Subcutaneous adipose tissue (tissue), 4 donors: Measurements from ENCODE around the gene LRRK2. TPM values are rescaled to one million over a fixed set of nuclear protein-coding genes. Genes with fewer than 3 reads are reported as not detected.

Experiments
- total RNA-seq, 4 donors: library from RNA; depleted of rRNA; stranded (reverse); fragments of >200 nt; gene quantifications; one replicate each; pipeline ENCODE4 v1.1.0, GENCODE V29; 2016
- TF ChIP-seq, protein P1 (sequence below): fragments of 450-650 bp; IDR thresholded peaks from one replicate; pipeline ENCODE4 v1.5.1; 2016; ENCODE audit warnings: low read depth, mild to moderate bottlenecking, control low read depth, antibody characterized with exemption, moderate library complexity

The LRRK2 gene
- total RNA-seq, 4 donors from 2014 or later = 17.7 to 57.3 (median 31.0) TPM

- TF ChIP-seq, protein P1, sequence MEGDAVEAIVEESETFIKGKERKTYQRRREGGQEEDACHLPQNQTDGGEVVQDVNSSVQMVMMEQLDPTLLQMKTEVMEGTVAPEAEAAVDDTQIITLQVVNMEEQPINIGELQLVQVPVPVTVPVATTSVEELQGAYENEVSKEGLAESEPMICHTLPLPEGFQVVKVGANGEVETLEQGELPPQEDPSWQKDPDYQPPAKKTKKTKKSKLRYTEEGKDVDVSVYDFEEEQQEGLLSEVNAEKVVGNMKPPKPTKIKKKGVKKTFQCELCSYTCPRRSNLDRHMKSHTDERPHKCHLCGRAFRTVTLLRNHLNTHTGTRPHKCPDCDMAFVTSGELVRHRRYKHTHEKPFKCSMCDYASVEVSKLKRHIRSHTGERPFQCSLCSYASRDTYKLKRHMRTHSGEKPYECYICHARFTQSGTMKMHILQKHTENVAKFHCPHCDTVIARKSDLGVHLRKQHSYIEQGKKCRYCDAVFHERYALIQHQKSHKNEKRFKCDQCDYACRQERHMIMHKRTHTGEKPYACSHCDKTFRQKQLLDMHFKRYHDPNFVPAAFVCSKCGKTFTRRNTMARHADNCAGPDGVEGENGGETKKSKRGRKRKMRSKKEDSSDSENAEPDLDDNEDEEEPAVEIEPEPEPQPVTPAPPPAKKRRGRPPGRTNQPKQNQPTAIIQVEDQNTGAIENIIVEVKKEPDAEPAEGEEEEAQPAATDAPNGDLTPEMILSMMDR = no peak
These were observed 14.2 kb downstream of the LRRK2 start for GRCh38 chr12:40238979-40239378.

GRCh38 chr12:40240779-40241178 is 16.0 kb downstream of the LRRK2 start:
- TF ChIP-seq, protein P1 = no peak

DNA sequence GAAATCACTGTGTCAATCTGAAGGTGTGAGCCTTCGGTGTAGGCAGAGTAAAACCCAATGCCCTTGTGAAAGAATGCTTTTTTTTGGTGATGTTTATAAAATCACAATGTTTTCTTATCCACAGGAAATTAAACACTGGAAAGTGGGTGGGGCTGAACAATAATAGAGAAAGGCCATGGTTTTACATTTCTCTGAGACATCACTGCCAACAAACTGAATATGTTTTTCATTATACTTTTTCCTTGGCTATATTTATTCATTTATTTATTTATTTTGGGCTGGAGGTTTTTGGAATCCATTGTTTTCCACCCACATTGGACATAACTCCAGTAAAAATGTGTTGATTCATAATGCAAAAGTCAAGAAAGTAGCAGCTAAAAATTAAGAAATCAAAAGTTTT is 16.9 kb downstream of the LRRK2 start:
- TF ChIP-seq, protein P1 = no peak

- TF ChIP-seq, protein P1 = no peak
These were observed 23.2 kb downstream of the LRRK2 start for GRCh38 chr12:40248034-40248433.

- TF ChIP-seq, protein P1 = no peak
These were observed 23.9 kb downstream of the LRRK2 start for GRCh38 chr12:40248585-40249297.

GRCh38 chr12:40253936-40254335 is 29.1 kb downstream of the LRRK2 start:
- TF ChIP-seq, protein P1 = no peak

- TF ChIP-seq, protein P1 = no peak
These were observed 29.8 kb downstream of the LRRK2 start for GRCh38 chr12:40254455-40255085.
